HUES64 (cell line): ENCODE data around the gene BANP.
"Not testable (repeated sequence)": the region's sequence is repeated elsewhere in the genome, so short reads cannot be mapped to it uniquely, and the experiment has no call there.

ENCODE experiments used
- H3K27ac ChIP-seq: 2 replicates; pipeline ENCODE4 v1.7.0; 2013; ENCODE audit warnings: low read depth, low read length, inconsistent platforms
- H3K27me3 ChIP-seq: 2 replicates; pipeline ENCODE4 v1.6.1; 2013; ENCODE audit warnings: mild to moderate bottlenecking, low read length; ENCODE audit not compliant: insufficient read depth
- H3K36me3 ChIP-seq: 2 replicates; pipeline ENCODE4 v1.6.1; 2013; ENCODE audit warnings: mild to moderate bottlenecking, low read length; ENCODE audit not compliant: insufficient read depth
- H3K4me1 ChIP-seq: 2 replicates; pipeline ENCODE4 v1.6.1; 2013; ENCODE audit warnings: mild to moderate bottlenecking, low read length, moderate library complexity; ENCODE audit not compliant: insufficient read depth
- H3K4me3 ChIP-seq: 2 replicates; pipeline ENCODE4 v1.5.1; 2013; ENCODE audit warnings: mild to moderate bottlenecking, low read length, moderate library complexity
- H3K9ac ChIP-seq: 2 replicates; pipeline ENCODE4 v1.6.1; 2013; ENCODE audit warnings: mild to moderate bottlenecking, low read depth, low read length
- H3K9me3 ChIP-seq: 2 replicates; pipeline ENCODE4 v1.6.1; 2013; ENCODE audit warnings: low read depth, low read length; ENCODE audit not compliant: insufficient read depth
- WGBS: fragments of 150-250, 120-280 bp; methylation state at CpG from one replicate; pipeline ENCODE4 v1.1.7; 2013; ENCODE audit warnings: missing lambda C conversion rate; 5-methylcytosine and 5-hydroxymethylcytosine counted together

BANP gene

GRCh38 chr16:88073201-88073721, 122.0 kb downstream of the BANP start:
- Histone ChIP-seq H3K4me1 (no peaks in the 10 kb centered on the region), H3K36me3 (peaks cover 30% of the 10 kb centered on the region)
- WGBS: 95% methylated on average over 36 of the region's 36 CpGs

GRCh38 chr16:88074041-88074440, 122.8 kb downstream of the BANP start:
- H3K27ac ChIP-seq: no peak overlapping the region
- H3K4me3 ChIP-seq: no peak overlapping the region
- H3K9ac ChIP-seq: no peak overlapping the region
- H3K36me3 ChIP-seq: peaks cover 33% of the 10 kb centered on the region
- no peaks in the 10 kb centered on the region for H3K4me1 ChIP-seq
- no peaks in the 10 kb centered on the region for H3K27me3 ChIP-seq
- no peaks in the 10 kb centered on the region for H3K9me3 ChIP-seq
- WGBS: 96% methylated on average over 6 of the region's 6 CpGs

More at GRCh38 chr16:88073201-88073721, 122.0 kb downstream of the BANP start:
- Histone ChIP-seq H3K4me3 (no peak overlapping the region), H3K9ac (no peak overlapping the region), H3K9me3 (no peaks in the 10 kb centered on the region), H3K27me3 (no peaks in the 10 kb centered on the region), H3K27ac (no peak overlapping the region)

GRCh38 chr16:88076211-88076931, 125.1 kb downstream of the BANP start:
- Histone ChIP-seq H3K4me3 (no peak overlapping the region), H3K27ac (no peak overlapping the region), H3K27me3 (no peaks in the 10 kb centered on the region), H3K9ac (no peak overlapping the region), H3K36me3 (peaks cover 21% of the 10 kb centered on the region), H3K4me1 (no peaks in the 10 kb centered on the region), H3K9me3 (no peaks in the 10 kb centered on the region)
- WGBS: 96% methylated on average over 57 of the region's 57 CpGs

GRCh38 chr16:88076932-88077320, 125.7 kb downstream of the BANP start:
- H3K9ac ChIP-seq, H3K4me3 ChIP-seq, H3K27me3 ChIP-seq, H3K27ac ChIP-seq, H3K9me3 ChIP-seq, H3K4me1 ChIP-seq: not testable (repeated sequence)
- WGBS: 94% methylated on average over 5 of the region's 5 CpGs
- peaks cover 19% of the 10 kb centered on the region for H3K36me3 ChIP-seq

- no peaks in the 10 kb centered on the region for H3K9me3 ChIP-seq
- H3K27ac ChIP-seq: no peak overlapping the region
- H3K4me1 ChIP-seq: no peaks in the 10 kb centered on the region
- H3K27me3 ChIP-seq: no peaks in the 10 kb centered on the region
- no peak overlapping the region for H3K4me3 ChIP-seq
- 94% methylated on average over 30 of the region's 30 CpGs for WGBS
- H3K9ac ChIP-seq: no peak overlapping the region
- peaks cover 15% of the 10 kb centered on the region for H3K36me3 ChIP-seq
Measured at GRCh38 chr16:88077328-88078108, 126.3 kb downstream of the BANP start.

GRCh38 chr16:88078111-88078775, 127.0 kb downstream of the BANP start:
- H3K4me1 ChIP-seq: no peaks in the 10 kb centered on the region
- no peaks in the 10 kb centered on the region for H3K27me3 ChIP-seq
- H3K9me3 ChIP-seq: no peaks in the 10 kb centered on the region
- no peak overlapping the region for H3K9ac ChIP-seq
- no peak overlapping the region for H3K27ac ChIP-seq
- no peak overlapping the region for H3K4me3 ChIP-seq
- H3K36me3 ChIP-seq: peaks cover 12% of the 10 kb centered on the region
- WGBS: 96% methylated on average over 17 of the region's 17 CpGs

- 0 out of 2 replicates have a peak, but pooled peaks cover 2% of the 10 kb centered on the region for H3K36me3 ChIP-seq
- H3K9ac ChIP-seq: no peak overlapping the region
- H3K4me1 ChIP-seq: no peaks in the 10 kb centered on the region
- no peak overlapping the region for H3K4me3 ChIP-seq
- no peaks in the 10 kb centered on the region for H3K27me3 ChIP-seq
- no peak overlapping the region for H3K27ac ChIP-seq
- H3K9me3 ChIP-seq: no peaks in the 10 kb centered on the region
- WGBS: 93% methylated on average over 9 of the region's 9 CpGs
Measured at GRCh38 chr16:88083582-88083981, 132.3 kb downstream of the BANP start.

GRCh38 chr16:88084881-88085280, 133.6 kb downstream of the BANP start:
- Histone ChIP-seq H3K27ac (no peak overlapping the region), H3K9ac (no peak overlapping the region), H3K36me3 (0 out of 2 replicates have a peak, but pooled peaks cover 2% of the 10 kb centered on the region), H3K9me3 (no peaks in the 10 kb centered on the region), H3K4me1 (no peaks in the 10 kb centered on the region), H3K27me3 (no peaks in the 10 kb centered on the region), H3K4me3 (no peak overlapping the region)
- 97% methylated on average over 3 of the region's 3 CpGs for WGBS

- WGBS: 94% methylated on average over 31 of the region's 34 CpGs
Measured at GRCh38 chr16:88086571-88087516, 135.6 kb downstream of the BANP start.

GRCh38 chr16:88087517-88087877, 136.3 kb downstream of the BANP start:
- no peaks in the 10 kb centered on the region for H3K27me3 ChIP-seq
- no peak overlapping the region for H3K9ac ChIP-seq
- no peak overlapping the region for H3K27ac ChIP-seq
- no peaks in the 10 kb centered on the region for H3K4me1 ChIP-seq
- 0 out of 2 replicates have a peak, but pooled peaks cover 2% of the 10 kb centered on the region for H3K36me3 ChIP-seq
- no peak overlapping the region for H3K4me3 ChIP-seq
- 94% methylated on average over 16 of the region's 16 CpGs for WGBS
- H3K9me3 ChIP-seq: no peaks in the 10 kb centered on the region

More at GRCh38 chr16:88086571-88087516, 135.6 kb downstream of the BANP start:
- H3K4me1 ChIP-seq: no peaks in the 10 kb centered on the region
- H3K27ac ChIP-seq: no peak overlapping the region
- no peak overlapping the region for H3K4me3 ChIP-seq
- H3K36me3 ChIP-seq: 0 out of 2 replicates have a peak, but pooled peaks cover 2% of the 10 kb centered on the region
- no peaks in the 10 kb centered on the region for H3K27me3 ChIP-seq
- no peaks in the 10 kb centered on the region for H3K9me3 ChIP-seq
- H3K9ac ChIP-seq: no peak overlapping the region
